ENCODE measurements around the gene ASCL3.
A peak's percentile ranks its signal among the peaks of the same experiment; 100 is the strongest.
"Not testable (repeated sequence)": the region's sequence is repeated elsewhere in the genome, so short reads cannot be mapped to it uniquely, and the experiment has no call there.

Gene ASCL3

GRCh38 chr11:8942518-8943066 lies at the start of gene ASCL3:
Gene ASCL3 (minus strand): TSS chr11:8943016. CDS start chr11:8938161, 4,855 bp downstream.
- no peak for DNase-seq

GRCh38 chr11:8989453-8989852 lies 46.6 kb upstream of the ASCL3 start:
- no peak for DNase-seq

- no peak for DNase-seq
These were observed 45.8 kb upstream of the ASCL3 start for GRCh38 chr11:8988329-8989234.

GRCh38 chr11:8987446-8987845 lies 44.6 kb upstream of the ASCL3 start:
- no peak for DNase-seq

- not testable (repeated sequence) for DNase-seq
These were observed 44.0 kb upstream of the ASCL3 start for GRCh38 chr11:8986772-8987171.

- DNase-seq, result no peak
These were observed 42.6 kb upstream of the ASCL3 start for GRCh38 chr11:8985462-8985861.

GRCh38 chr11:8983552-8983951 lies 40.7 kb upstream of the ASCL3 start:
- no peak for DNase-seq

- no peak for DNase-seq
These were observed 37.7 kb upstream of the ASCL3 start for GRCh38 chr11:8980485-8980884.

- not testable (repeated sequence) for DNase-seq
These were observed 36.5 kb upstream of the ASCL3 start for GRCh38 chr11:8979365-8979764.

- DNase-seq, result no peak
These were observed 30.3 kb upstream of the ASCL3 start for GRCh38 chr11:8973121-8973520.

- no peak for DNase-seq
These were observed 29.1 kb upstream of the ASCL3 start for GRCh38 chr11:8971924-8972316.

- no peak for DNase-seq
These were observed 28.5 kb upstream of the ASCL3 start for GRCh38 chr11:8971196-8971923.

- DNase-seq, result no peak
These were observed 24.4 kb upstream of the ASCL3 start for GRCh38 chr11:8967184-8967583.

- peak; percentile 78 to 79 for DNase-seq
These were observed 21.8 kb upstream of the ASCL3 start, which contains the start of gene TMEM9B for GRCh38 chr11:8964324-8965320. Gene TMEM9B (minus strand): TSS chr11:8964442. CDS start chr11:8964313, 129 bp downstream.

GRCh38 chr11:8963569-8964323 lies 20.9 kb upstream of the ASCL3 start:
- peak; percentile 79 for DNase-seq

- no peak for DNase-seq
These were observed 20.0 kb upstream of the ASCL3 start for GRCh38 chr11:8962841-8963240.

- no peak for DNase-seq
These were observed 18.6 kb upstream of the ASCL3 start for GRCh38 chr11:8961401-8961800.

GRCh38 chr11:8959546-8960166 lies 16.8 kb upstream of the ASCL3 start:
- DNase-seq, result peak; percentile 12 to 53

GRCh38 chr11:8956860-8957259 lies 14.0 kb upstream of the ASCL3 start:
- no peak for DNase-seq

GRCh38 chr11:8948886-8949285 lies 6.1 kb upstream of the ASCL3 start:
- DNase-seq, result no peak

Measured in CD4-positive, alpha-beta T cell treated with Interleukin-4 for 1 hour (primary cell).